AG09309 (cell line): ENCODE measurements around the gene SLC27A1.
"Not testable (repeated sequence)": the region's sequence is repeated elsewhere in the genome, so short reads cannot be mapped to it uniquely, and the experiment has no call there.

Experiments used
- DNase-seq: peaks from one replicate; pipeline ENCODE4 v3.0.0-alpha.2; 2010; ENCODE audit warnings: low read depth
- H3K4me3 ChIP-seq: 2 replicates; pipeline ENCODE4 v1.5.1; 2011; ENCODE audit warnings: mild to moderate bottlenecking, low read depth, low read length, moderate library complexity; ENCODE audit not compliant: control insufficient read depth
- TF ChIP-seq, protein P1 (sequence below): IDR thresholded peaks from 2 replicates; pipeline ENCODE4 v1.5.1; 2011; ENCODE audit warnings: mild to moderate bottlenecking, low read depth, low read length, inconsistent platforms; ENCODE audit not compliant: insufficient read depth, control insufficient read depth; ENCODE audit errors: missing control alignments

SLC27A1 gene

DNA sequence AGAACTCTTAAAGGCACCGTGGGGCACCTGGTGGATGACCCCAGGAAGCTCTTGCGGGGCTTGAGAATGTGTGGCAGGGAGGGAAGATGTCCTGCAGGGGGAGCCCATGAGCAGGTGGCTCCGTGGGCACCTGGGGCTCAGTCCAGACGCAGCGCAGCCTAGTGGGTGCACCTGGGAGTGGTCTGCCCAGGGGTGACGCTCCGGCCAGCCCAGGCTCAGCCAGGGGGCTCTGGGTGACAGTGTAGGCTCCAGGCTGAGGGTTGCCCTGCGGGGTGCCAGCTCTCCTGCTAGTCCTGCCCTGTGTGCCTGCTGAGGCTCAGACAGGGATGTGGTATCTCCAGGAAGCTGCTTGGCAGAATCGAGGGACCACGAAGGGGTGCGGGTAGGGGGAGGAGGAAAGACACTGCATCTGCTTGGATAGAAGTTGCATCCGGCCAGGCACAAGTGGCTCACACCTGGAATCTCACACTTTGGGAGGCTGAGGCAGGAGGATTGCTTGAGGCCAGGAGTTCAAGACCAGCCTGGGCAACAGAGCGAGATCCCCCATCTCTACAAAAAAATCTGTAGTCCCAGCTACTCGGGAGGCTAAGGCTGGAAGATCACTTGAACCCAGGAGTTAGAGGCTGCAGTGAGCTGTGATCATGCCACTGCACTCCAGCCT is 26.1 kb downstream of the SLC27A1 start:
- no peak for DNase-seq
- H3K4me3 ChIP-seq: no peak overlapping the region
- TF ChIP-seq, protein P1, sequence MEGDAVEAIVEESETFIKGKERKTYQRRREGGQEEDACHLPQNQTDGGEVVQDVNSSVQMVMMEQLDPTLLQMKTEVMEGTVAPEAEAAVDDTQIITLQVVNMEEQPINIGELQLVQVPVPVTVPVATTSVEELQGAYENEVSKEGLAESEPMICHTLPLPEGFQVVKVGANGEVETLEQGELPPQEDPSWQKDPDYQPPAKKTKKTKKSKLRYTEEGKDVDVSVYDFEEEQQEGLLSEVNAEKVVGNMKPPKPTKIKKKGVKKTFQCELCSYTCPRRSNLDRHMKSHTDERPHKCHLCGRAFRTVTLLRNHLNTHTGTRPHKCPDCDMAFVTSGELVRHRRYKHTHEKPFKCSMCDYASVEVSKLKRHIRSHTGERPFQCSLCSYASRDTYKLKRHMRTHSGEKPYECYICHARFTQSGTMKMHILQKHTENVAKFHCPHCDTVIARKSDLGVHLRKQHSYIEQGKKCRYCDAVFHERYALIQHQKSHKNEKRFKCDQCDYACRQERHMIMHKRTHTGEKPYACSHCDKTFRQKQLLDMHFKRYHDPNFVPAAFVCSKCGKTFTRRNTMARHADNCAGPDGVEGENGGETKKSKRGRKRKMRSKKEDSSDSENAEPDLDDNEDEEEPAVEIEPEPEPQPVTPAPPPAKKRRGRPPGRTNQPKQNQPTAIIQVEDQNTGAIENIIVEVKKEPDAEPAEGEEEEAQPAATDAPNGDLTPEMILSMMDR: peak; percentile 95

DNA sequence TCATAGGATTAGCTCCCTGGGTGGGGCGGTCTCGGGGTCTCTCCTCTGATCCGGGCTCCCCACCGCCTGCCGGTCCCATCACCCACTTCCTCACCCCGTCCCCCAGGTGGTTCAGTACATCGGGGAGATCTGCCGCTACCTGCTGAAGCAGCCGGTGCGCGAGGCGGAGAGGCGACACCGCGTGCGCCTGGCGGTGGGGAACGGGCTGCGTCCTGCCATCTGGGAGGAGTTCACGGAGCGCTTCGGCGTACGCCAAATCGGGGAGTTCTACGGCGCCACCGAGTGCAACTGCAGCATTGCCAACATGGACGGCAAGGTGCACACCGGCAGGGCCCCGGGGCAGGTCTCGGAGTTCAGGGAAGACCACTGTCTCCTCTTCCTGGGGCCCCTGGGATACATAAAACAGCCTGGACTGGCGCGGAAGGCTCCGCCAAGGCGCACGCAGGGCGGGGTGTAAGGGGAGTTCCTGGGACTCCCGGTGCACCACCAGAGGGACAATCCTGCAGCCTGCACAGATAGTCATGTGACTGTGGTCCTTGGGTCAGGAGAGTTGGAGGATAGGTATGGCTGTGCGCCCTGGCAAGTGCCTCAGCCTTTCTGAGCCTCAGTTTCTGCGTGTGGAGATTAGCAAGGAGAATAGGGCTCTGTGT is 26.9 kb downstream of the SLC27A1 start:
- no peak for DNase-seq
- no peak overlapping the region for H3K4me3 ChIP-seq

DNA sequence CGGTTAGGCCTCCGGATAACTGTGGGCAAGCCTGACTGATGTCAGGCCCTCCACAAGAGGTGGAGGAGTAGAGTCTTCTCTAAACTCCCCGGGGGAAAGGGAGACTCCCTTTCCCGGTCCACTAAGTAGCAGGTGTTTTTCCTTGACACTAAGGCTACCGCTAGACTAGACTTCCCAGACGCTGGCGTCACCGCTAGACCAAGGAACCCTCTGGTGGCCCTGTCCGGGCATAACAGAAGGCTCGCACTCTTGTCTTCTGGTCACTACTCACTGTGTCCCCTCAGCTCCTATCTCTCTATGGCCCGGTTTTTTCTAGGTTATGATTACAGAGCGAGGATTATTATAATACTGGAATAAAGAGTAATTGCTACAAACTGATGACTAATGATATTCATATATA is 28.7 kb downstream of the SLC27A1 start:
- not testable (repeated sequence) for H3K4me3 ChIP-seq, DNase-seq

More for the DNA sequence above, 26.9 kb downstream of the SLC27A1 start:
- TF ChIP-seq, protein P1: no peak

DNA sequence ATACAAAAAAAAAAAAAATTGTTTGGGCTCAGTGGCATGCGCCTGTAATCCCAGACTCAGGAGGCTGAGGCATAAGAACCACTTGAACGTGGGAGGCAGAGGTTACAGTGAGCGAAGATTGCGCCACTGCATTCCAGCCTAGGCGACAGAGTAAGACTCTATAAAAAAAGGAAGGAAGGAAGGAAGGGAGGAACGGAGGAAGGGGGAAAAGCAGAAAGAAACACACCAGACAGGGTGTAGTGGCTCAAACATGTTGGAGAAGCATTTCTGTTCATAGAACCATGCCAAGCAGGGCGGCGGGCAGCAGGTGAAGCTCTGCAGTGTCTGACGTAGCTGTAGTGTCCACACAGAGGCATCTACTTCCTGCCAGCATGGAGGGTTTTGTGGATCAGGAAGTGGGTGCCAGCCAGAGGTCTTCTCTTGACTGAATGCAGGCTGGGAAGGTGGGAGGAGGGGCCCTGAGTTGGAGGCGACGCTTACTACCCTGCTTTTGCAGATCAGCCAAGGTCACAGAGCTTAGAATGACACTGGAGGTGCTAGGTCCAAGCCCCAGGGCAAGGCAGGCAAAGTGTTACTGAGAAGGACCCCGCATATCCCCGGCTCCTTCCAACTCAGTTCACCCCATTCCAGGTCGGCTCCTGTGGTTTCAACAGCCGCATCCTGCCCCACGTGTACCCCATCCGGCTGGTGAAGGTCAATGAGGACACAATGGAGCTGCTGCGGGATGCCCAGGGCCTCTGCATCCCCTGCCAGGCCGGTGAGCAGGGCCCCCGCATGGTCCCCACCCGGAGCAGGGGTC is 29.5 kb downstream of the SLC27A1 start:
- H3K4me3 ChIP-seq: no peak overlapping the region
- TF ChIP-seq, protein P1: no peak
- no peak for DNase-seq

DNA sequence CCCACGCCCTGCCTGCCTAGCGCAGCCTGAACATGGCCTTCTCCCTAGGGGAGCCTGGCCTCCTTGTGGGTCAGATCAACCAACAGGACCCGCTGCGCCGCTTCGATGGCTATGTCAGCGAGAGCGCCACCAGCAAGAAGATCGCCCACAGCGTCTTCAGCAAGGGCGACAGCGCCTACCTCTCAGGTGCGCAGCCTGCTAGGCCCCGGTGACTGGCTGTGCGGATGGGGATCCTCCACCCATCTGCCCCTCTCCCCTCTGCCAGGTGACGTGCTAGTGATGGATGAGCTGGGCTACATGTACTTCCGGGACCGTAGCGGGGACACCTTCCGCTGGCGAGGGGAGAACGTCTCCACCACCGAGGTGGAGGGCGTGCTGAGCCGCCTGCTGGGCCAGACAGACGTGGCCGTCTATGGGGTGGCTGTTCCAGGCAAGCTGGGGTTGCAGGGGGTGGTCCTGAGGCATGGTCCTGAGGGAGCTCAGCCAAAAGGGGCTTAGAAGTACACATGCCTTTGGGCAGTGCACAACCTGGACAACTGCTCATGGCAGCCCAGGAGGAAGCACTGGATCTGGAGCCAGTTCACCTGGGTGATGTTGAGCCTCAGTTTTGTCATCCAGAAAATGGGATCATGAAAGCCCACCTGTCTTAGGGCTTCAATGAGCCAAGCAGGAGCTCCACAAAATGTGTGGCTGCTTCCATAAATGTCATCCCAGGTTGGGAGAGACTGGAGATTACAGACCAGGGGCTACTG is 30.3 kb downstream of the SLC27A1 start:
- H3K4me3 ChIP-seq: no peak overlapping the region
- TF ChIP-seq, protein P1: no peak
- no peak for DNase-seq

DNA sequence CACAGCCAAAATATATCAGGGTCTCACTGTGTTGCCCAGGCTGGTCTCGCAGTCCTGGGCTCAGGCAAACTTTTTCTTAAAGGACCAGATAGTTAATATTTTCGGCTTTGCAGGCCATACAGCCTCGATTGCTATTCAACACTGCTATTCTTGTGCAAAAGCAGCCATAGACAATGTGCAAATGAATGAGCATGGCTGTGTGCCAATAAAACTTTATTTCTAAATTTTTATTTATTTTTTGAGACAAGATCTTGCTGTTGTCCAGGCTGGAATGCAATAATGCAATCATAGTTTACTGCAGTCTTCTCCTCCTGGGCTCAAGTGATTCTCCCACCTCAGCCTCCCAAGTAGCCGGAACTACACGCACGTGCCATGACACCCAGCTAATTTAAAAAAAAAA is 32.9 kb downstream of the SLC27A1 start:
- DNase-seq: no peak
- TF ChIP-seq, protein P1: no peak
- H3K4me3 ChIP-seq: no peak overlapping the region
